ENCODE measurements around the gene PTH1R.

DNA sequence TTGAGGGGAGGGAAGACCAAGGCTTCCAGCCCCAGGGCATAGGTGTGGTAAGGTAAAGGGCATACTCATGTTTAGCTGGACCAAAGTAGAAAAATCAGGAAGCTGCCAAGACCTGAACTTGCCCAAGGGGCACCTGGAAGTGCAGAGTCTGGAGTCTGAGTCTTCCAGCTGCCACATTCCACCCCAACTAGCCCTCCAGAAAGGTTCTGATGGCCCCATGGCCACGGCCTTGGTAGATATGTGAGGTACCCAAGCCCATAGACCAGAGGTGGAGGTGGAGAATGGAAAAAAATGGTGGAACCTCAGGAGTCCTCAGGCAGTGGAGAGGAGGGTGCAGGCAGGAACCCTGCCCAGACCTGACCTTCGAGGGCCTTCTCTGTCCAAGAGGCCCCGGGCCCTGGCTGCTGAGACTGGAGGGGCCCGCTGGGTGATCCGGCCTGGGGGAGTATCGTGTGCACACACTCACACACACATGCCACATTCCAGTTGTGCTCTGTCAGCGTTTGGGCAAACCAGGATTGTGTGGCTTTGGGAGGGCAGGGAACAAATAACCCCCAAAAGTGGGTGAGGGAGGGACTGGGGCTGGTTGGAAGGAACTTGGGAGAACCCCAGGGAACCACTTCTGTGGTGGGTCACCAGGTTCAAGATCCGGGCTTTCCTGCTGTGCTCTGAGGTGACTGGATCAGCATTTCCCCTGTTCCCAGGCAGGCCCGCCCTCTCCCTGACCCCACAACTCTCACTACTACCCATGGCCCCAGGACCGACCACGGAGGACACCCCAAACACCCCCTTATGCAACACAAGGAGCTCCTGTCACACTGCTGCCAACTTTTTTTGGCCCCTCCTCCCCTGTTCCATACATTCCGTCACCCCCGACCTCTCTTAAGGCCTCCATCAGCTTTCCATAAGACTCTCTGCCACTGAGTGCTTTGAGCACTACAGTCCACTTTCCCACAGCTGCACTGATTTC is 25.9 kb upstream of the PTH1R start:
- TF ChIP-seq, protein P1, sequence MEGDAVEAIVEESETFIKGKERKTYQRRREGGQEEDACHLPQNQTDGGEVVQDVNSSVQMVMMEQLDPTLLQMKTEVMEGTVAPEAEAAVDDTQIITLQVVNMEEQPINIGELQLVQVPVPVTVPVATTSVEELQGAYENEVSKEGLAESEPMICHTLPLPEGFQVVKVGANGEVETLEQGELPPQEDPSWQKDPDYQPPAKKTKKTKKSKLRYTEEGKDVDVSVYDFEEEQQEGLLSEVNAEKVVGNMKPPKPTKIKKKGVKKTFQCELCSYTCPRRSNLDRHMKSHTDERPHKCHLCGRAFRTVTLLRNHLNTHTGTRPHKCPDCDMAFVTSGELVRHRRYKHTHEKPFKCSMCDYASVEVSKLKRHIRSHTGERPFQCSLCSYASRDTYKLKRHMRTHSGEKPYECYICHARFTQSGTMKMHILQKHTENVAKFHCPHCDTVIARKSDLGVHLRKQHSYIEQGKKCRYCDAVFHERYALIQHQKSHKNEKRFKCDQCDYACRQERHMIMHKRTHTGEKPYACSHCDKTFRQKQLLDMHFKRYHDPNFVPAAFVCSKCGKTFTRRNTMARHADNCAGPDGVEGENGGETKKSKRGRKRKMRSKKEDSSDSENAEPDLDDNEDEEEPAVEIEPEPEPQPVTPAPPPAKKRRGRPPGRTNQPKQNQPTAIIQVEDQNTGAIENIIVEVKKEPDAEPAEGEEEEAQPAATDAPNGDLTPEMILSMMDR (IDR thresholded peaks at IDR 0.05; ENCODE audit: low read depth, low read length): no peak
- TF ChIP-seq EZH2phosphoT487 (IDR thresholded peaks at IDR 0.05; ENCODE audit: low read depth): no peak

Data from OCI-LY3 (cell line).